GM21786 (cell line): ENCODE results near the gene OSTN.
"Not testable (repeated sequence)": the region's sequence is repeated elsewhere in the genome, so short reads cannot be mapped to it uniquely, and the experiment has no call there.

Source experiments
- ATAC-seq: cut with Tn5 transposase; IDR thresholded peaks from one replicate; pipeline ENCODE4 v1.9.1; 2021; ENCODE audit not compliant: unreplicated experiment

The OSTN gene

GRCh38 chr3:191198932-191199331, at the start of gene OSTN:
OSTN (plus strand) TSS chr3:191199241; CDS start chr3:191212533, 13,292 bp downstream.
- no peak for ATAC-seq

- ATAC-seq = no peak
These were observed 47.4 kb upstream of the OSTN start for GRCh38 chr3:191151653-191152052.

GRCh38 chr3:191154827-191155226, 44.2 kb upstream of the OSTN start:
- no peak for ATAC-seq

- no peak for ATAC-seq
These were observed 40.8 kb upstream of the OSTN start for GRCh38 chr3:191158247-191158646.

GRCh38 chr3:191158815-191159214, 40.2 kb upstream of the OSTN start:
- no peak for ATAC-seq

- ATAC-seq = no peak
These were observed 33.2 kb upstream of the OSTN start for GRCh38 chr3:191165802-191166201.

- ATAC-seq = no peak
These were observed 32.7 kb upstream of the OSTN start for GRCh38 chr3:191166368-191166767.

GRCh38 chr3:191169566-191169965, 29.5 kb upstream of the OSTN start:
- no peak for ATAC-seq

GRCh38 chr3:191170097-191170496, 28.9 kb upstream of the OSTN start:
- ATAC-seq = no peak

- ATAC-seq = no peak
These were observed 23.9 kb upstream of the OSTN start for GRCh38 chr3:191175102-191175501.

GRCh38 chr3:191176038-191176785, 22.8 kb upstream of the OSTN start:
- no peak for ATAC-seq

- not testable (repeated sequence) for ATAC-seq
These were observed 13.7 kb upstream of the OSTN start for GRCh38 chr3:191185382-191185781.

- ATAC-seq = not testable (repeated sequence)
These were observed 10.8 kb upstream of the OSTN start for GRCh38 chr3:191188246-191188645.

- ATAC-seq = not testable (repeated sequence)
These were observed 6.8 kb upstream of the OSTN start for GRCh38 chr3:191192270-191192669.

- ATAC-seq = no peak
These were observed 6.1 kb upstream of the OSTN start for GRCh38 chr3:191192941-191193340.

- ATAC-seq = no peak
These were observed 1.2 kb upstream of the OSTN start for GRCh38 chr3:191197761-191198306.

- no peak for ATAC-seq
These were observed 561 bp upstream of the OSTN start for GRCh38 chr3:191198480-191198879.

GRCh38 chr3:191210032-191210431, 11.0 kb downstream of the OSTN start:
- ATAC-seq = no peak

GRCh38 chr3:191216510-191216909, 17.5 kb downstream of the OSTN start:
- ATAC-seq = no peak

- ATAC-seq = no peak
These were observed 18.3 kb downstream of the OSTN start for GRCh38 chr3:191217301-191217700.

GRCh38 chr3:191220908-191221307, 21.9 kb downstream of the OSTN start:
- ATAC-seq = no peak

GRCh38 chr3:191221638-191222037, 22.6 kb downstream of the OSTN start:
- no peak for ATAC-seq

- ATAC-seq = no peak
These were observed 28.5 kb downstream of the OSTN start for GRCh38 chr3:191227541-191227940.
